Naive thymus-derived CD8-positive, alpha-beta T cell (primary cell): Measurements from ENCODE around the gene SAFB. TPM values are rescaled to one million over a fixed set of nuclear protein-coding genes. Genes with fewer than 3 reads are reported as not detected.

Experiments
- ATAC-seq, 2 donors: fragments of 150-1000 bp; cut with Tn5 transposase in 1 of 2; sonication (Bioruptor Pico), chemical (Tn5 transposase) in 1 of 2; 1 replicate in 1 of 2; 2 replicates in 1 of 2; pipeline ENCODE4 v1.10.0; 2021; ENCODE audit warnings: mild to moderate bottlenecking in 2 of 2, moderate library complexity in 2 of 2
- POLR2A ChIA-PET: fragments of 350-600 bp; sonication (Branson Sonifier 250); formaldehyde crosslinking; loops from one replicate; lab custom pipeline; 2021; ENCODE audit warnings: antibody characterized with exemption; lab: Charles Lee
- DNase-seq, 10 donors: peaks; one replicate each; pipeline versions ENCODE4 v3.0.0 to v3.0.0-alpha.2; 2020 to 2022
- H3K27ac Mint-ChIP-seq, 10 donors: one replicate each; pipeline ENCODE4 v1.8.0; 2020 to 2022; ENCODE audit warnings: mild to moderate bottlenecking in 10 of 10, mixed read lengths in 10 of 10, moderate library complexity in 4 of 10, inconsistent platforms in 1 of 10
- H3K27me3 Mint-ChIP-seq, 5 donors: one replicate each; pipeline ENCODE4 v1.8.0; 2021 to 2022; ENCODE audit warnings: mixed read lengths in 5 of 5
- H3K36me3 Mint-ChIP-seq, 3 donors: one replicate each; pipeline ENCODE4 v1.8.0; 2020 to 2022; ENCODE audit warnings: mixed read lengths in 3 of 3, mild to moderate bottlenecking in 2 of 3, inconsistent platforms in 1 of 3
- H3K4me1 Mint-ChIP-seq, 4 donors: one replicate each; pipeline ENCODE4 v1.8.0; 2021 to 2022; ENCODE audit warnings: mixed read lengths in 4 of 4
- H3K4me3 Mint-ChIP-seq, 10 donors: one replicate each; pipeline ENCODE4 v1.8.0; 2020 to 2022; ENCODE audit warnings: mild to moderate bottlenecking in 10 of 10, mixed read lengths in 10 of 10, moderate library complexity in 6 of 10, inconsistent platforms in 1 of 10
- H3K9me3 Mint-ChIP-seq, 9 donors: one replicate each; pipeline ENCODE4 v1.8.0; 2020 to 2022; ENCODE audit warnings: mixed read lengths in 9 of 9, mild to moderate bottlenecking in 3 of 9, inconsistent platforms in 1 of 9, moderate library complexity in 1 of 9
- polyA plus RNA-seq, 3 donors: library from polyadenylated mRNA; unstranded; fragments of 300-500 nt; fragmentation: Illumina TruSeq; gene quantifications; one replicate each; pipeline ENCODE4 v1.2.3, GENCODE V29; 2021
- total RNA-seq, 8 experiments: library from RNA in 2 of 8; stranded (reverse) in 2 of 8; gene quantifications; one replicate each; pipeline ENCODE4 v1.2.3 and lab custom pipeline; 2021 to 2026

The SAFB gene
- total and polyA plus RNA-seq, 5 experiments from 2014 or later = 28.6 to 191 (median 135) TPM

DNA sequence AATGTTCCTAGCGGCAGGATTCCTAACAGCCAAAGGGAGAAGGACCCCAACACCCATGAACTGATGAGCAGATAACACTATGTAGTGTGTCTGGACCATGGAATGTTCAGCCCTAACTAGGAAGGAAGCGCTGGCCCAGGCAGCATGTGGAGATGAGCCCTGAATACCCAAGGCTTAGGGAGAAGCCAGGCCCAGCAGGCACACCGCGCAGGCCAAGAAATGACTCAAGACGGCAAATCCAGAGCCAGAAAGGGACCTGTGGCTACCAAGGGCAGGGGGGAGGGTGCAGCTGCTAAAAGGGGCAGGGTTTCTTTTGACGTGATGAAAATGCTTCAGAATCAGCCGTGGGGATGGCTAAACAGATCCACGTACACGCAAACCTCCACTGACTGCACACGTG is 34.4 kb upstream of the SAFB start:
- ATAC-seq (no peak), DNase-seq (no peak)
- Mint-ChIP-seq H3K9me3 (no peaks in the 10 kb centered on the region), H3K4me1 (peaks cover 8 to 22% (median 15%) of the 10 kb centered on the region in 4 donors), H3K4me3 (no peak overlapping the region), H3K27ac (peak overlapping the region in 1 of 10 donors; percentile 27), H3K27me3 (no peaks in the 10 kb centered on the region), H3K36me3 (peaks cover 0 to 70% (median 18%) of the 10 kb centered on the region in 3 donors)
- POLR2A ChIA-PET = no interaction called here

DNA sequence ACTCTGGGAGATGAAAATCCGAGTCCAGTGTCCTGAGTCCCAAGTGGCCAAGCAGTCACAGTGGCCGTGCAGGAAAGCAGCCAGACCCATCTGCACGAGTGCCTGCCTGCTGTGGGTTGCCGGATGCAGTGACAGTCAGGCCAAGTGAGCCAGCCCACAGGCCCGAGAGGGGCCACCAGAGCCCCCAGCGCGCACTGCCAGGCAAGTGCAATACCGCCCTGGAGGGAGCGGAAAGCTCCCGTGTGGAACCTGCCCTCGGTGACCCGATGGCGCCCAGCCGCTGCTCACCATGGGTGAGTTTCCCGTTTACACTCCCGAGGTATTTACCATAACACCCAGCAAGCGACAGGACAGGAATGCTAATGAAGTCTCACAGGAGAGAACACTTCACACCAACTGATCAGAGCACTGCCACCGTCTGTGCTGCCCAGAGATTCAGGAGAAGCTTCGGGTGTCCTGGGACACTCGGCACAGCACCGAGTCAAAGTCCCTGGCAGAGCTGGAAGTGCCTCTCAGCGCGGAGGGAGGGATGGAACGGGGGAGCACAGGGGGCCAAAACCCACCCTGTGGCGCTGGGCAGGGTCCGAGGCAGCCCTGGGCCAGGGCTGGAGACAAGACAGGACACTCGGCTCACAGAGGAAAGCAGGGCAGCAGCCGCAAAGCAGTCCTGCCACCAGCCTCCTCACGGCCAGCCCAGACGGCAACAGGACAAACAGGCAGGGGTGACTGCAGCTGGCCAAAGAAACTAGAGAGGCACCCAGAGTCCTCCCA is 33.8 kb upstream of the SAFB start:
- DNase-seq (no peak), ATAC-seq (no peak)
- POLR2A ChIA-PET = no interaction called here
- Mint-ChIP-seq H3K27ac (peak overlapping the region in 1 of 10 donors; percentile 34), H3K4me3 (no peak overlapping the region), H3K27me3 (no peaks in the 10 kb centered on the region), H3K9me3 (no peaks in the 10 kb centered on the region), H3K36me3 (peaks cover 0 to 74% (median 19%) of the 10 kb centered on the region in 3 donors), H3K4me1 (peaks cover 8 to 22% (median 15%) of the 10 kb centered on the region in 4 donors)

DNA sequence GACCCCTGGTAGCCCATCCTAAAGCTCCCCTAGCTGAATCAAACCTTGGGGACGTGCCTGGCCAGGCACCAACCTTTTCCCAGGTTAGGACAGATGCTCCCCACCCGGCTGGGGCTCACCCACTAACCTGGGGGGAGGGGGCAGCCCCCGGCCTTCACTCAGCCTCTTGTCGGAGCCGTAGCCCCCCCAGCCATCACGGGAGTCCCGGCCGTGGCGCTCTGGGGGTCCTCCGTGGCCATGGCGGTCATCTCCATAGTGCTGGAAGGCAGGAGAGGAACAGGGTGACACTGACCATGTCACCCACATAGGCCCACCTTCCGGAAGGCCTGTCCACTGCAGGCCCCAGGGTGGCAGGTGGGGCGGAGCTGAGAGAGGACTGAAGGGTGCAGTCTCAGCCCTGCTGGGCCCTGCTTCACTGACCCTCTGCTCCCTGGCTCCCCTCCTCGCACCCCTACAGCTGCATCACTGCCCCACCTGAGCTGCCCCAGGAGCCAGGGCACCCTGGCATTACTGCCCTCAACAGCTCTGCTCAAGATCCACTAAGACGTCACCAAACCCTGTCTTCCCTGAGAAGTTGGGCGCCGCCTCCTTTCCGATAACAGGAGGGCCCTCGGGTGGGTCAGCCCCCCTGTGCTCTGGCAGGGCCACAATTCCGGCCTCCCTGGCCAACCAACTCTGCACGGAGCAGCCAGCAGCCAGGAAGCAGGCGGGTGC is 32.6 kb upstream of the SAFB start:
- H3K27me3 Mint-ChIP-seq = no peaks in the 10 kb centered on the region
- no peak overlapping the region for H3K4me3 Mint-ChIP-seq
- H3K4me1 Mint-ChIP-seq = peaks cover 9 to 20% (median 17%) of the 10 kb centered on the region in 4 donors
- POLR2A ChIA-PET = no interaction called here
- peak overlapping the region in 1 of 10 donors; percentile 55 for H3K27ac Mint-ChIP-seq
- DNase-seq (no peak), ATAC-seq (no peak)
- H3K36me3 Mint-ChIP-seq = peaks cover 0 to 85% (median 25%) of the 10 kb centered on the region in 3 donors
- no peaks in the 10 kb centered on the region for H3K9me3 Mint-ChIP-seq

DNA sequence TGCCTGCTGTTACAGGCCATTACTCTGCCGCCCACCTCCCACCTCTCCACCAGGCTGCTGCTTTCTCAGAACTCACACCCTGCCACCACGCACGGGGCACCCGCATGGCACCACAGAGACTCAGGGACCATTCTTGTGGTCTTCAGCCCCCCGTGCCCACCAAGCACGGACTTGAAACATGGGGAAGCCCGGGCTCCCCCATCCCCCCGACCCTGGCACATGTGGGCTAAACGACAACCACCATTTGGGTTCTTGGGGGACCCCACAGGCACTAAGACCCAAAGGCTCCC is 32.1 kb upstream of the SAFB start:
- Mint-ChIP-seq H3K36me3 (peaks cover 0 to 88% (median 26%) of the 10 kb centered on the region in 3 donors), H3K27me3 (no peaks in the 10 kb centered on the region), H3K9me3 (no peaks in the 10 kb centered on the region), H3K27ac (peak overlapping the region in 1 of 10 donors; percentile 55), H3K4me1 (peaks cover 8 to 18% (median 15%) of the 10 kb centered on the region in 4 donors), H3K4me3 (no peak overlapping the region)
- ATAC-seq = no peak
- DNase-seq = no peak
- POLR2A ChIA-PET = no interaction called here

DNA sequence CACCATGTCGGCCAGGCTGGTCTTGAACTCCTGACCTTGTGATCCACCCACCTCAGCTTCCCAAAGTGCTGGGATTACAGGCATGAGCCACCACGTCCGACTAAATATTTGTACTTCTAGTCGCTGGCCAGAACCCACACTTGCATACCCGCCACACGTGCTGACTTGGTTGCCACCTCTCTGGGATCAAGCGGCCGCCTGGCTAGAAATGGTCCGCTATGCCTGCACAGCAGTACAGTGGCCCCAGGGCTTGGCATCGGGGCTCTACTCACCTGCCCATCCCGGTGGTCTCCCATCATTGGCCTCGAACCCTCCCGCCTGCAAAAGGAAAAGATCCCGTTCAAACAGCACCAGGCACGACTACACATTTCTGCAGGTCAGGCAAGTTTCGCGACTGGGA is 31.4 kb upstream of the SAFB start:
- no peaks in the 10 kb centered on the region for H3K9me3 Mint-ChIP-seq
- no peak overlapping the region for H3K4me3 Mint-ChIP-seq
- POLR2A ChIA-PET = no interaction called here
- peaks cover 7 to 13% (median 10%) of the 10 kb centered on the region in 4 donors for H3K4me1 Mint-ChIP-seq
- peaks cover 0 to 93% (median 26%) of the 10 kb centered on the region in 3 donors for H3K36me3 Mint-ChIP-seq
- H3K27ac Mint-ChIP-seq = no peak overlapping the region
- ATAC-seq (no peak), DNase-seq (no peak)
- no peaks in the 10 kb centered on the region for H3K27me3 Mint-ChIP-seq

DNA sequence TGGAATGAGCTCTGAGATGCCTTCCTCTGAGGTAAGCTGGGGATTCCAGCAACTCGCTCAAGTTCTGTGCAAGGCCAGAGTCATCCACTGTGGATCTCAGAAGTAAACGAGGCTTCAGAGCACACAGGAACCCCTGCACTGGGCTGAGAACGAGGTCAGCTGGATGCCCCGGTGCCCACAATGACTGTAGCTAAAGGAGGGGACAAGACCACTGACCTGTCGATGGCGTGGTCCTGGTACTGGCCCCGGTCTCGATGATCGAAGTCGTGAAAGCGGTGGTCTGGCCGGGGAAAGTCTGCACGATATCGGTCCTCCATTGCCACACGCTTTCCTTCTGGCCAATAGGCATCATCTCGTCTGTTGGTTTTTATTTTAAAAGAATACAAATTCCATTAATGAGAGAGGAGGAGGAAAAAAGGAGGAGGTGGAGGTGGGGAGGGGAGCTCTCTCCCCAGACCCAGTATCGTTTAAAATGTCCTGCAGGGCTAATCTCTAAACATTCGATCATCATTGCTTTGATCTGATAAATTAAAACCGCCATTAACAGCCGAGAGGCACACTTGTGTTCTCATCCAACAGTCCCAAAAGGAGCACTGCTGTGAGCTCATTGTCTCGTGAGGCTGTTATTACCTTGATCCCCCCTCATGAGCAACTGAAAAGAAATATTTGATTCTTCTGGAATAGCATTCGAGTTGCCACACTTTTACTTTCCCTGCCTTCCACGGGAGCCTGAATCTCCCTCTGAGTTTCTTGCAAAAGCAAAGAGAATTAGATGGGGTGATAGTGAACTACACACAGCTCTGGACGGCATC is 30.1 kb upstream of the SAFB start:
- DNase-seq (no peak), ATAC-seq (no peak)
- Mint-ChIP-seq H3K36me3 (peaks cover 0 to 94% (median 30%) of the 10 kb centered on the region in 3 donors), H3K27ac (peak overlapping the region in 1 of 10 donors; percentile 40), H3K9me3 (no peaks in the 10 kb centered on the region), H3K4me1 (peaks cover 5 to 13% (median 6%) of the 10 kb centered on the region in 4 donors), H3K4me3 (no peak overlapping the region), H3K27me3 (no peaks in the 10 kb centered on the region)
- POLR2A ChIA-PET = no interaction called here

DNA sequence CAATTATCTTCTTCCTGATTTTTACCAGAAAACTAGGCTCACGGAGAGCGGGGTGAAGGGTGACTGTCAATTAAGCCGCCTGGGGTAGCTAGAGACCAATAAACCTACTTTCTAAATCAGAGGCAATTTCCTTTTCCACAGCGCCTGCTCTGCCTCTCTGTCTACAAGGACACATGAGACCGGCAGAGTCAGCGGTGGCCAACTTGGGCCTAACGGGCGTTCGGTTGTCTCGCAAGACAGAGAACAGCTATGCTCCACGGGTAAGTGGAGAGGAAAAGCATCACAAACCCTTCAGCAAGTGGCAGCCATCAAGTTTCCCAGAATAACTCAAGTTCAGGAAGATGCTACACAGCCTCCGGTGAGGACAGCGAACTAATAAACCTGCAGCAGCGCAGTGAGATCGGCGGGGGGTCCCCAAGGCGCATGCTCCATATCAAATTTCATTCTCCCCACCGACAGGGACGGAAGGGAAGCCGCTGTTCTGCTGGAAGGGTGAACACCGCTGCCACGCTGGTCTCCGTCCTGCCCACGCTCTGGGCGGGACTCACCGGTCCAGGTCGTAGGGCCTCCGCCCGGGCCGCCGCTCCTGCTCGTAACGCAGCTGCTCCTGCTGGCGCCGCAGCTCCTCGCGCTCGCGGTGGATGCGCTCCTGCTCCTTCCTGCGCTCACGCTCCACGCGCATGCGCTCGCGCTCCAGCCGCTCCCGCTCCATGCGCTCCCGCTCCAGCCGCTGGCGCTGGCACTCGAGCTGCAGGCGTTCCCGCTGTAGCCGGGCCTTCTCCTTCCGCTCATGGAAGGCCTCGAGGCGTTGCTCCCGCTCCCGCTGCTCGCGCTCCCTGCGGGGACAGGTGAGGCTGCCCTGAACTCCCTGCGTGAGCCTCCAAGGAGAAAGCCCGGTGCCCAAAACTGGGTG is 29.3 kb upstream of the SAFB start:
- H3K36me3 Mint-ChIP-seq = peaks cover 0 to 94% (median 30%) of the 10 kb centered on the region in 3 donors
- H3K4me3 Mint-ChIP-seq = no peak overlapping the region
- no peaks in the 10 kb centered on the region for H3K27me3 Mint-ChIP-seq
- ATAC-seq (no peak), DNase-seq (no peak)
- H3K4me1 Mint-ChIP-seq = peaks cover 5 to 13% (median 6%) of the 10 kb centered on the region in 4 donors
- peak overlapping the region in 3 of 10 donors; percentile 27 to 81 (median 34) for H3K27ac Mint-ChIP-seq
- POLR2A ChIA-PET = no interaction called here
- no peaks in the 10 kb centered on the region for H3K9me3 Mint-ChIP-seq

DNA sequence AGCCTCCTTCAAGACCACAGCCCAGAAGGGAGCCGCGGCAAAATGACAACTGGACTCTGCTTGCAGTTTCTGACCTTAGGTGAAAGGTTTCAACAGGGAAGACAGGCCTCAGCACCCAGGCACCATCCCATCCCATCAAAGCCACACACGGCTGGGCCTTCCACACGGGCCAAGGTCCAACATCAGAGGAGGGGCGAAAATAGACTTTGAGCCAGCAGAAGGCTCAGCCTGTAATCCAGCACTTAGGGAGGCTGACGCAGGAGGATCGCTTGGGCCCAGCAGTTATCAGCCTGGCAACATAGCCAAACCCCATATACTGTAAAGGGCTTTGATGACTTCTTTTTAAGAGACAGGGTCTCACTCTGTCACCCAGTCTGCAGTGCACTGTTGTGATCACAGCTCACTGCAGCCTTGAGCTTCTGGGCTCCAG is 28.3 kb upstream of the SAFB start:
- peaks cover 4 to 13% (median 6%) of the 10 kb centered on the region in 4 donors for H3K4me1 Mint-ChIP-seq
- peak overlapping the region in 3 of 10 donors; percentile 9 to 73 (median 58) for H3K27ac Mint-ChIP-seq
- no peaks in the 10 kb centered on the region for H3K27me3 Mint-ChIP-seq
- DNase-seq (no peak), ATAC-seq (no peak)
- no peaks in the 10 kb centered on the region for H3K9me3 Mint-ChIP-seq
- H3K36me3 Mint-ChIP-seq = peaks cover 0 to 94% (median 35%) of the 10 kb centered on the region in 3 donors
- POLR2A ChIA-PET = no interaction called here
- H3K4me3 Mint-ChIP-seq = no peak overlapping the region

DNA sequence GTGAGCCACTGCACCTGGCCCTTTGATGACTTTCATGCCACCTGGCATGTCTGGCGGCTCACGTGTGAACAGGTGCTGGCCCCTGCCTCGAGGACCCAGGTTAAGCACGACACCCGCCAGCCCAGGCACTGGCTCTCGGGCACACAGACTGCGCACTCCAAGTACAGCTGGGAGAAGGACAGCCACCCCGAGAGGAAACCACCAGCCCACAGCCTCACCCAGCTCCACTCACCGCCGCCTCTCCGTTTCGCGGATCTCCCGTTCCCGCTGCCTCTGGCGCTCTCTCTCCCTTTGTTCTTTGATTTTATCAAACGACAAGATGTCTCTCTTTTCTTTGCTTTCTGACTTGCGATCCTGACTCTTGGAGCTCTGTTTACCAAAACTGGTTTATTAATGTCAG is 27.8 kb upstream of the SAFB start:
- Mint-ChIP-seq H3K4me1 (peaks cover 4 to 13% (median 7%) of the 10 kb centered on the region in 4 donors), H3K27me3 (no peaks in the 10 kb centered on the region), H3K27ac (peak overlapping the region in 5 of 10 donors; percentile 2 to 88 (median 67)), H3K9me3 (no peaks in the 10 kb centered on the region), H3K4me3 (peak overlapping the region in 2 of 10 donors; percentile 6 to 34), H3K36me3 (peaks cover 0 to 96% (median 35%) of the 10 kb centered on the region in 3 donors)
- DNase-seq = no peak
- peak in 1 of 2 donors; percentile 45 for ATAC-seq
- POLR2A ChIA-PET = no interaction called here

DNA sequence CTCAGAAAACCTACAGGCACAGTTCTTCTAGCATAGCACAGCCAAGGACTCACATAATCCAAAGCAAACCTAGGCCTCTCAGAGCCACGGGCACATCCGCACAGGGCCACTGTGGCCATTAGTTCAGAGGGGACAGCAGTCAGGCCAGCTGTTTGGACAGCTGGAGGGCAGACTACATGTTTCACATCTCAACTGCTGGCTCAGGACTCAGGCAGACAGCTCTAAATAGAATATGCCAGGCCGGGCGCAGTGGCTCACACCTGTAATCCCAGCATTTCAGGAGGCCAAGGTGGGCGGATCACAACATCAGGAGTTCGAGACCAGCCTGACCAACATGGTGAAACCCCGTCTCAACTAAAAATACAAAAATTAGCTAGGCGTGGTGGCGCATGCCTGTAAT is 27.1 kb upstream of the SAFB start:
- Mint-ChIP-seq H3K4me3 (no peak overlapping the region), H3K36me3 (peaks cover 0 to 97% (median 36%) of the 10 kb centered on the region in 3 donors), H3K9me3 (no peaks in the 10 kb centered on the region), H3K27me3 (no peaks in the 10 kb centered on the region), H3K4me1 (peaks cover 4 to 13% (median 8%) of the 10 kb centered on the region in 4 donors), H3K27ac (peak overlapping the region in 2 of 10 donors; percentile 59 to 67)
- POLR2A ChIA-PET = no interaction called here
- ATAC-seq (no peak), DNase-seq (no peak)

DNA sequence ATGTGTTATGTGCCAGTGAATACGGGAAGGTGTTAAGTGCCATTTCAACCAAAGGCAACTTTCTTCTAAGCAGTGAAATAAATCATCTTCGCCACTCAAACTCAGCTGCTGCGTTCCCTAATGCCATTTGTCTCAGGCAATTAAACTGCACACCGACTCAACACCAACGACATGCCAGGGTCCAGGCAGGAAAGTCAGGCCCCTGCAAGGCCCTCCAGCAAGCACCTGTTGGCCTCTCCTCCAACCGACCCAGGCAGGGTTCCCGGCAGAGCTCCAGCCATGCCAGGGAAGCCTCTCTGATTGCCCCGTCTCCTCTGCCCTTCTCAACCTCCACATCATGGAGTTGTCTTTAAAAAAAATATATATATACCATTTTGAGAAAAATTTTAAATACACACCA is 22.1 kb upstream of the SAFB start:
- ATAC-seq = no peak
- POLR2A ChIA-PET = no interaction called here
- no peak overlapping the region for H3K27ac Mint-ChIP-seq

DNA sequence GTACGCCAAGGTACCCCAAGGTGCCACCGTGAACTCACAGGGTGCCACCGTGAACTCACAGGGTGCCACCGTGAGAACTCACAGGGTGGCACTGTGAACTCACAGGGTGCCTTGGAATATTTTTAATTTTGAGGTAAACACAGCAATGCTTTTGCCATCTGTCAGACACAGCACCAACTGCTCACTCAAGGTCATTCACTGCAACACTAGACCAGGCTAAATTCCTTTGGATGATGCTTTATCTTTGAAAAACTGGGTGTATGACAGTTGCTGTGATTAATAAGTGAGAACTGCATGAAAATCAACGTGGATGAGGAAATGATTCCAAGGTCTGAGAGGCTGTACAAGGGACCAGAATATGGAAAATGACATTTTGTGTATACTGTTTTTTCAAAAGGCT is 19.3 kb upstream of the SAFB start:
- Mint-ChIP-seq H3K4me3 (peak overlapping the region in 1 of 10 donors; percentile 51), H3K36me3 (peaks cover 5 to 97% (median 26%) of the 10 kb centered on the region in 3 donors), H3K9me3 (no peaks in the 10 kb centered on the region), H3K4me1 (peaks cover 19 to 31% (median 25%) of the 10 kb centered on the region in 4 donors), H3K27me3 (no peaks in the 10 kb centered on the region), H3K27ac (peak overlapping the region in 1 of 10 donors; percentile 79)
- ATAC-seq = no peak
- DNase-seq = no peak
- POLR2A ChIA-PET = no interaction called here

More for the DNA sequence above, 22.1 kb upstream of the SAFB start:
- H3K36me3 Mint-ChIP-seq = peaks cover 5 to 96% (median 28%) of the 10 kb centered on the region in 3 donors
- H3K9me3 Mint-ChIP-seq = no peaks in the 10 kb centered on the region
- H3K4me3 Mint-ChIP-seq = no peak overlapping the region
- peaks cover 6 to 20% (median 11%) of the 10 kb centered on the region in 4 donors for H3K4me1 Mint-ChIP-seq
- H3K27me3 Mint-ChIP-seq = no peaks in the 10 kb centered on the region
- no peak for DNase-seq
